Activated CD8-positive, alpha-beta memory T cell treated with anti-CD3 and anti-CD28 coated beads, Interleukin-2, amount 50 U/mL, for 1 hour (primary cell): ENCODE measurements around the gene GIGYF2.
"Not testable (repeated sequence)": the region's sequence is repeated elsewhere in the genome, so short reads cannot be mapped to it uniquely, and the experiment has no call there.

Experiments
- DNase-seq: peaks from one replicate; pipeline ENCODE4 v3.0.0-alpha.2; 2020; ENCODE audit errors: extremely low read depth

GIGYF2 gene

DNA sequence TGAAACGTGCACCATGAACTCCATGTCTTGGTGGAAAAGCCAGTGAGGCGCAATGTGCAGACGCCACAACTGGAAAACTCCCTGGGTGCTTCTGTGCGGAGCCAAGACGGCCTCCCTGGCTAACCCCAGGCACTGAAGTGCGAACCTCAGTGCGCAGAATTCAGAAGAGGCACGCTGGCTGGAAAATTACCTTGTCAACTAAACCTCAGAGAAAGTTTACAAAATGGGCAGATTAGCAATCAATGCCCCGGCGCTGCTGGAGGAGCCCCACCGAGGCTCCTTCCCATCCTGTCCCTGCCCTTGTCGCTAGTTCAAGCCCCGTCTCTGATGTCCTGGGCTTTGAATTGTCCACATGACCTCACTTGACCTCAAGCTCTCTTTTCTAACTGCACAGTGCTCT, 195.1 kb downstream of the GIGYF2 start:
- no peak for DNase-seq

DNA sequence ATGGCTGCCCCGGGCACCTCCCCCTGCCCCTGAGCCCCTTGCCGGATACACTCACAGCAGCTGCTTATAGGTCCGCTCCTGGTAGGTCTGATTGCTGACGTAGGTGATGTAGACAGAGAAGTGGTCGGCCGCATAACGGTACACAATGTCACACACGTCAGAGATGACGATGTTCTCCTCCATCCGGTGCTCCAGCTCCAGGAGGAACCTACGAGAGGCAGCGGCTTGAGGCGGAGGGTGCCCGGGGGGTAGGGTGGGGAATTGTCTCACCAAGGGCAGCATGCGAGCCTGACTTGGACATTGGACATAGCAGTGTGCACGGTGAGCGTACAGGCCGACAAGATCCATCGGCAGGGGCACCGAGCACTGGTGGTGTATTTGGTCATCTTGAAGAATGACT, 195.7 kb downstream of the GIGYF2 start:
- no peak for DNase-seq

DNA sequence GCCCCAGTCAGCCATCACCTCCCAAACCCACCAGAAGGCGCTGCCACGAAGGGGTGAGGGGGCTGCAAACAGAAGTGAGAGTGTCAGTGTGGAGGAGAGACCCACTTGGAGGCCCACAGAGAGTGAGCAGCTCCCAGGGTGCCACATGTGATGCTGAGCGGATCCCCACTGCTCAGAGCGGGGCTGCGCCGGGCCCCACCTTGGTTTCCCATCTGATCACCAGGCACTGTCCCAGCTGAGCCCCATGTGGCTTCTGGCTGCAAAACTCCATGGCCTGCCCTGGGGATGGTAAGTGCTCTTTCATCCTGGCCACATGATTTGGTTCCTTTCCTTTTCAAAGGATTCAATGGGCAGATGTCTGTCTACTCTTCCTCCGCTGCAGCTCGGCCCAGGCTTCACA, 196.7 kb downstream of the GIGYF2 start:
- no peak for DNase-seq

DNA sequence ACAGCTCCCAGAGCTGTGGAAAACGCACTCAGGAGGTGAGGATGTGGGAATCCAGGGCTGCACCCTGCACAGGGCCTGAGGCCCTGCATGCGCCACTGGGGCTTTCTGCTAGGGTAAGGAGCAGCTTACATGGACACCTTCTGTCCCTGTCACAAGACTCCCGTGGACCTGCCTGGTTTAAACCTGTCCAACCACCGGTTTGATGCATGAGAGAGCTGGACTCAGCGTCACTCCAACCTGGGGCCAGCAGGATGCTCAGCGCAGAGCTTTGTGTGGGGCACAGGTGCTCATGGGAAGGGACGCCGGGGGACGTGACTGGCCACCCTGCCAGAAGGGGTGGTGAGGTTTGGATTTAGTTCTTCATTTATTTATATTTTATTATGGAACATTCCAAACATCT, 197.1 kb downstream of the GIGYF2 start:
- no peak for DNase-seq

DNA sequence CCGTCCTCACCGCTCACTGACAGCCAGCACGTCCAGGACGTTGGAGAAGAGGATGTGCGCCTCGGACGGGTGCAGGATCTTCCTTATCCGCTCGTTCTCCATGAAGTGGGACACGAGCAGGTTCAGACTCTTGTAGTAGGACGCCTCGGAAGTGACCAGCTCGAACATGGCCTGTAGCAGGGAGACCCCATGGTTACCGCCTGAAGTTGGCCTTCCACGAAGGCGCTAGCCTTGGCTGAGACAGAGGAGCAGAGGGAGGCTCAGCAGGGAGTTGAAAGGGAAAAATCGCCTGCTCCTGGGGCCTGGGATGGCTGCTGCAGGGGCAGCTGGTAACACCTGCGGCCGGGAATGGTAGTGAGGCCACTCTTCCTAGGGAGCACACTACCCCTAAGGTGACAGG, 197.6 kb downstream of the GIGYF2 start:
- no peak for DNase-seq

DNA sequence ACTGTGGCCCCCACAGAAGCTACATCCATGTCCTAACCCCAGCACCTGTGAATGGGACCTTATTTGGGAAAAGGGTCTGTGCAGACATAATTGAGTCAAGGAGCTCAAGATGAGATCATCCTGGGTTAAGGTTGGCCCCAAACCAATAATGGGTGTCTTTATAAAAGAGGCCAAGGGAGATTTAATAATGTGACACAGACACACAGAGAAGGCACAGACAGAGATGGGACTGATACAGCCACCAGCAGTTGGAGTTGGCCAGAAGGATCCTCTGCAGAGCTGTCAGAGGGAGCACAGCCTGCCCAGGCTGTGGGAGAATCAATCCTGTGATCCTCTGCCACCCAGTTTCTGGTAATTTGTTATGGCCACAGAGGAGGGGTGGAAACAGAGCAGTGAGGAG, 199.0 kb downstream of the GIGYF2 start:
- no peak for DNase-seq

DNA sequence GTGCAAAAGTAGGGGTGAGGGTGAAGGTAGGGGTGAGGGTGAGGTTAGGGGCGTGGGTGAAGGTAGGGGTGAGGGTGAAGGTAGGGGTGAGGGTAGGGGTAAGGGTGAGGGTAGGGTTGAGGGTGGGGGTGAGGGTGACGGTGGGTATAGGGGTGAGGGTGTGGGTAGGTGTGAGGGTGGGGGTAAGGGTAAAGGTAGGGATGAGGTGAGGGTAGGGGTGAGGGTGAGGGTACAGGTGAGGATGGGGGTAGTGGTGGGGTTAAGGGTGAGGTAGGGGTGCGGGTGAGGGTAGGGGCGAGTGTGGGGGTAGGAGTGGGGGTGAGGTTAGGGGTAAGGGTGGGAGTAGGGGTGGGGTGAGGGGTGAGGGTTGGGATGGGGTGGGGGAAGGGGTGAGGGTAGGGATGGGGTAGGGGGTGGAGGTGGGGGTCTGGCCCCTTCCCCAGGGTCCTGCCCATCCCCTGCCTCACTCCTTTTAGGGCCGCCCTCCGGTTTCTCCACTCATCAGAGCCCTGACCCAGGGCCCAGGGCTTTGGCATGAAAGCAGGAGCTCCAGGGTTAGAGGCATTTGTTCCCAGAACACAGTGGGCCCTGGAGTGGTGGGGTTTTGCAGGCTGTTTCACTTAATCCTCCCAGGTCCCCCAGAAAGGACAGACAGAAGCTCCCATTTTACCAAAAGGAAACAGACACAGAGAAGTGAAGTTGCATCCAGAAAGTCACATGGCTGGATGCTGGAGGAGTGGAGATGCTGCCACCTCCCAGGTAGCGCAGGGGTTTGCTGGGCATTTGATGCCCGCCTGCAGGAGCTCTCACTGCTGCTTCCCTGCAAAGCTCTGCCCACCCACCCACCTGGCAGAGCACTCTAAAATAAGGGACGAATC, 199.8 kb downstream of the GIGYF2 start:
- DNase-seq: no peak

DNA sequence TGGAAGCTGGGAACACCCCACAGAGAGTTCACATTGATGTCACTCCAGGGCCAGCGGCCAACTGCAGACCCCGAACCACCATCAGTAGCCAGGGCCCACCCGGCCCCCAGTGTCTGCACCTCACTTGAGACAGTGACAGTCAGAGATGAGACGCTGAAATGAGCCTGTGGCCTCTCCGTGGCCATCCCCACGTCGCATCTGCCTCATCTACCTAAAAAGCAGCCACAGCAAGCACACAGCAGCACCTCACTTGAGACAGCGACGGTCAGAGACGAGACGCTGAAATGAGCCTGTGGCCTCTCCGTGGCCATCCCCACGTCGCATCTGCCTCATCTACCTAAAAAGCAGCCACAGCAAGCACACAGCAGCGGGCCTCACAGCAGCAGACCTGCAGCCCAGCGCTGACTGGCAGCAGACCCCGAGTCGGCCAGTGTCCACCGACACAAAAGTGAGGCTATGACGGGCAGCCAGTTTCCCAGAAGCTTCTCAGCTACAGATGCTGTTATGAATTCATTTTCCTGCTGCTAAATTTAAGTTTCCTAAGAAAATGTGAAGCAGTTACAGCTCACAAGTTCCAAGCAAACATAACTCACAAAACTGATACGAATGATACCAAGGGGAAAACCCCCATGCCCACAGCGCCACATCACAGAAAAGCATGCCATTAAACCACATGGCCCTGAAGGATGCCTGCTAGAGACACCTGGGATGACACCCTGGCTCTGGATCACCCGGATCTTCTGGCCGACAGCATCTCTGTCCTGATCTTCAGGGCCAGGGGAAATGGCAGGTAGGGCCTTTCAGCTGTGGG, 200.7 kb downstream of the GIGYF2 start:
- no peak for DNase-seq

DNA sequence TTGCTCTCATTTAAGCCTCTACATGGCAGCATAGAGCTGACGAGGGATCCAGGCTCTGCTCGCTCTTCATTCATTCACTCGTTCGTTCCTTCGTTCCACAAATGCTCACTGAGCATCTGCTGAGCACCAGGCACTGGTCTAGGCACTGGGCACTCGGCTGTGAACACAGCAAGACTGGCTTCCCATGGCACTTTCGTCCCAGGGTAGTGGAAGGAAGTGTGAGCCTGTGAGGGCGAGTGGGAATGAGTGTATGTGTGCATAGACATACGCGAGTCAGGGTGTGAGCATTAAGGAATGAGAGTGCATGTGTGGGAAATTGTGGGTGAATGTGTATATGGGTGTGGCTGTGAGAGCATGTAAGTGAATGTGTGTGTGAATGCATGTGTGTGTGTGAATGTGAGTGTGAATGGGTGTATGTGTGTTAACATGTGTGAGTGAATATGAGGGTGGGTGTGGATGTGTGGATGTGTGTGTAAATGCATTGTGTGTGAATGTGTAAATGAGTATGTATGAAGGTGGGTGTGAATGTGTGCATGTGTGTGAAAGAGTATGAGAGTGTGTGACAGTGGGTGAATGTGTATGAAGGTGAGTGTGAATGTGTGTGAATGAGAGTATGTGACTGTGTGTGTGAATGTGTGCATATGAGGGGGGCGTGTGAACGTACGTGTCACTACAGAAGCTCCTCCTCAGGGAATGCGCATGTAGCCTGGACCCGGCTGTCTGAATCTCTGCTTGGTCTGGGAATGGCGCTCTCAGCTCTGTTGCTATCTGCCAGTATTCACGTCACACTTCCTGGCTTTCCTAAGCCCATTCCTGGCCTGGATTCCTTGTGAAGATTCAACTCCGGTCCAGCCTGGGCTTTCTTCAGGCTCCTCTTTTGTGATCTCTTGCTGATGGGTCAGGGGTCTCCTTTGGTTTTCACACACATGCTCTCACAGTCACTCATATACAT, 201.7 kb downstream of the GIGYF2 start:
- no peak for DNase-seq

DNA sequence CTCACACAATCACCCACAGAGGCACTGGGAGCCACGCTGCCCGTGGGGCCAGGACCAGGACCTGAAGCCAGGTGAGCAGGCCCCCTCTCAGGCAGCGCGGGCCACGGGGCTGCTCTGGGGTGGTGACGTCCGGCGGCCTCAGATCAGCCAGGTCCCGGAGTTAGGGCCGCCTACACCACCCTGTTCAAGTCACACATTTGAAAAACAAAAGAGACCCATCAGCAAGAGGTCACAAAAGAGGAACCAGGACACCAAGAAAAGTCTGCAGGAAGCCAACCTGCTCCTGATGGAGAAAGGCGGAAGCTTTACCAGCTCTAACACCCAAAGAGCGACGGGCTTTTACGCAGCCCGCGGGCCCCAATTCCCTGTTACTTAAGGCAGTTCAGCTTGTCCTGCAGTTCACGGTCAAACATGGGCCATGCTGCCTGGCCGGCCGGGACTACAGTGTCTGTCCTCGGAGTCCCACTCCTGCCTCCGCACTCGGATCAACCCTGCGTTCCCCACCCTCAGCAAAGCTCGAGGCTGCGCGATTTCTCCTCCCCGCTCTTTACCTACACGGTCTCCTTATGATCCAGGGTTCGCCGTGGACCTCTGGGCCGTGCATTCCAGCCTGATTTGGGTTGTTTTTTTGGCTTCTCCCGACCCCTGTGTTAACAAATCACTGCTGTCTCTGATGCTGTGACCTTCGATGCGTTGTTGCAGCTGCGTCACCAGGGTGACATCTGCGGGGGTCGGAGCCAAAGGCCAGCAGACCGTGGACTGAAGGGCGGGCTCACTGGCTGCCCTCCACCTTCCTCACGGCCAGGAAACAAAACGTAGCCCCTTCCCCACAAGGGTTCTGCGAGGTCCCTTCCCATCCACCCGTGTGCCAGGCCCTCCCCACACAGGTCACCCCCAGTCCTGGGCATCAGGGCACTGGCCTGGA, 203.9 kb downstream of the GIGYF2 start:
- DNase-seq: no peak

DNA sequence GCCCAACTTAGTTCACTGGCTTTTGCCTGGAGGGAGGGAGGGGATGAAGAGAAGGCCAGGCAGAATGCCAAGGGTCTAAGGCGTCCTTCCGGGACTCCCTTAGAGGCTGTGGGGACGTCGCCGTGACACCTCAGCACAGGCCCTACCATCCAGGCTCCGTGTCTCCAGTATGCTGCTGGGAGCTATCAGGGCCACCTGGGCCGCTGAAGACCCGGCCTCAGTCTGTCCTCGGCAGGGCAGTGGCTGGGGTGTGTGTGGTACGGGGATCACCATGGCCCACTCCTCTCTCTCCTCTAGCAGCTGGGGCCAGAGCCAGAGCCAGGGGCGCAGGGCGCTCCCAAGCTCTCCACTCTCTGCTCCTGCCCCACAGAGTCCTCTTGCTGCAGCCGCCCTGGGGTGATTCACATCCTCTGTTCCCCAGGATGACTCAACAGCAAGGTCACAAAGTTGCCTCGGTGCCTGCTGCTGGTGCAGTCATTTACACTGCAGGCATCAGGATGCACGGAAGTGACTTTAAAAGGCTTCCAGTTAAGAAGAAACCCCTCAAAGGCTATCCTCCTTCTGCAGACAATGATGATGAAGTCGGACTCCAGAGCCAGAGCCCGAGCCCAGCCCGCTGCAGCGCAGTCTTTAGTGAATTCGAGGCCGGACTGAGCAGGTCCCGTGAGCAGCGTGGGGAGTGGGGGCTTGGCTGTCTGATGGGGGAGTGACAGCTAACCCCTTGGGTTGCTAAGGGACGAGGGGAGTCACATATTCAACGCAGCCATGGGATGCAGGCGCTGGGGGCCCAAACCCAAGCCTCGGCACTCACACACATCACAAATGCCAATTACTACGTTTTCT, 204.8 kb downstream of the GIGYF2 start:
- no peak for DNase-seq

DNA sequence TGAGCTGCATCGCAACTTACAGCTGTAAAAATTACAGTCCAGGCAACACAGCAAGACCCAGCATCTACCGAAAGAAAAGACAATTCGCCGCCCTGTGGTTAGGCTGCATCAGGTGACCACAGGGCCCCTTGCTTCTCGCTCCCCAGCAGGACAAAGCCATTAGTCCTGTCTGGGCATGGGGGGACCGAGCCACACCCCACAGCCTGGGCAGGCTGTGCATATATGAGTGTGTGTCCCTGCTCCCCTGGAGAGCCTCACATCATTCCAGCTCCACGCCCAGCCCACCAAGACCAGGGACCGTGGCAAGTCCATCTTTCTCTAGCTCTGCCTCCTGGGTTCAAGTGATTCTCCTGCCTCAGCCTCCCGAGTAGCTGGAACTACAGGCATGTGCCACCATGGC, 206.9 kb downstream of the GIGYF2 start:
- DNase-seq: no peak

DNA sequence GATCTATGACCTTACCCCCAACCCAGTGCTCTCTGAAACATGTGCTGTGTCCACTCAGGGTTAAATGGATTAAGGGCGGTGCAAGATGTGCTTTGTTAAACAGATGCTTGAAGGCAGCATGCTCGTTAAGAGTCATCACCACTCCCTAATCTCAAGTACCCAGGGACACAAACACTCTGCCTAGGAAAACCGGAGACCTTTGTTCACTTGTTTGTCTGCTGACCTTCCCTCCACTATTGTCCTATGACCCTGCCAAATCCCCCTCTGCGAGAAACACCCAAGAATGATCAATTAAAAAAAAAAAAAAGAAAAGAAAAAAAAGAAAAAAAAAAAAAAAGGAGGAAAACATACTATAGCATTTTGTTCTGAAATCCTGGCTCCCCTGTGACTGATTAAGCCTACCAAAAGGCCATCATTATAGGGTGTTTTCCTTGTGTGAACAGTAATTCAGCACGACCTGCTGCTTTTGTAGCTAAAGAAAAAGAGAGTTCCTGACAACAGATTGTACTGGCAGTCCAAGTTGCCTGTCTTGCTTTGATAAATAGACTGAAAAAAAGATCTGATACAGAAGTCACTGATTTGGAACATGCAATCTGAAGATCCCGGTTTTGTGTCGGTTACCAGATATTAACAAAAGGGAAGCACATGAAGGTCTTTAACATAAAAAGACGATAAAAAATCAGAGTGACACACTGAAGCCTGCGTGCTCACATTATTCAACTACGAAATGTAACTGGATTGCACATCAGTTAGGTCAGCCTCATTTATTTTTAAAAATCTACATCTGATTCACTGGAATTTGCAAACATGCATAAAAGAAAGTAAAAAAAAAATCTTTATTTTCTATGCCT, 210.0 kb downstream of the GIGYF2 start:
- not testable (repeated sequence) for DNase-seq

DNA sequence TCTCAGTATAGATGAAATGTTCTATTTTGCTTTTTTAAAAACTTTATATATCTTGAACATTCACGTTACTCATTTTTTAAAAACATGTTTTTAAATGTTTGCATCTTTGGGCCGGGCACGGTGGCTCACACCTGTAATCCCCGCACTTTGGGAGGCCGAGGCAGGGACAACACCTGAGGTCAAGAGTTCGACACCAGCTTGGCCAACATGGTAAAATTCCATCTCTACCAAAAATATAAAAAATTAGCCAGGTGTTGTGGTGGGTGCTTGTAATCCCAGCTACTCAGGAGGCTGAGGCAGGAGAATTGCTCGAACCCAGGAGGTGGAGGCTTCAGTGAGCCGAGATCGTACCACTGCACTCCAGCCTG, 210.6 kb downstream of the GIGYF2 start:
- not testable (repeated sequence) for DNase-seq

DNA sequence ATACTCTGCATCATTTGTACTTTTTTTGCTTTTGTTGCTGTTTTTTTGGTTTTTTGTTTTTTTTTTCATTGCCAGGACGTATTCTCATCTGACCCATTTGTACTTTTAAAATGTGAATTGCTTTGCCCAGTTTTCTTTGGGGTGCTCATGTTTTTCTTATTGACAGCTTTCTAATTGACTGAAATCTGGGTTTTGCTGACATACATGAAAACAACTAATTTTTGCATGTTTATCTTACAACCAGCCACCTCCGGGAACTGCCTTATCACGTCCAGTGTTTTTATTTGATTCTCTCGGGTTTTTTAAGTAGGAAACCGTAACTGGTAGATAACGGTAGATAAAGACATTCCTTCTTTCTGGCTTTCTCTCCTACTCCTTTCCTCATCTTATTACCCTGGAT, 211.6 kb downstream of the GIGYF2 start:
- DNase-seq: no peak
